ENCODE results near the gene IL1RAP. TPM values are rescaled to one million over a fixed set of nuclear protein-coding genes. Genes with fewer than 3 reads are reported as not detected.

The IL1RAP gene
- total RNA-seq, 2 experiments from 2014 or later = 13.7 to 14.7 TPM

DNA sequence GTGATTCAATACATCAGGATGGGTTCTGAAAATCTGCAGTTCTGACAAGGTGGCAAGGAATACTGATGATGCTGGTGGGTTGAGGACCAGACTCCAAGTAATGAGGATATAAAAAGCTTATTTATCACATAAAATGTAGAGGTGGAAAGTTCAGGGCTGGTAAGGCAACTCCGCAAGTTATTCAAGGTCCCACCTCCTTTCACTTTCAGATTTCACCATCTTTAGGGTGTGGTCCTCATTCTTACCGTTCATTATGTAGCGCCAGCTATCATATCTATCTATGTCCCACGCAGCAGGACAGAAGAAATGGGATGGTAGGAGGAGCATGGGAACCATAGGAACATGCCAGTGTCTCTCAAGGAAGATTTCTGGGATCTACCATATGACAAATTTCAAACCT lies 80.3 kb downstream of the IL1RAP start:
- TF ChIP-seq, protein P1, sequence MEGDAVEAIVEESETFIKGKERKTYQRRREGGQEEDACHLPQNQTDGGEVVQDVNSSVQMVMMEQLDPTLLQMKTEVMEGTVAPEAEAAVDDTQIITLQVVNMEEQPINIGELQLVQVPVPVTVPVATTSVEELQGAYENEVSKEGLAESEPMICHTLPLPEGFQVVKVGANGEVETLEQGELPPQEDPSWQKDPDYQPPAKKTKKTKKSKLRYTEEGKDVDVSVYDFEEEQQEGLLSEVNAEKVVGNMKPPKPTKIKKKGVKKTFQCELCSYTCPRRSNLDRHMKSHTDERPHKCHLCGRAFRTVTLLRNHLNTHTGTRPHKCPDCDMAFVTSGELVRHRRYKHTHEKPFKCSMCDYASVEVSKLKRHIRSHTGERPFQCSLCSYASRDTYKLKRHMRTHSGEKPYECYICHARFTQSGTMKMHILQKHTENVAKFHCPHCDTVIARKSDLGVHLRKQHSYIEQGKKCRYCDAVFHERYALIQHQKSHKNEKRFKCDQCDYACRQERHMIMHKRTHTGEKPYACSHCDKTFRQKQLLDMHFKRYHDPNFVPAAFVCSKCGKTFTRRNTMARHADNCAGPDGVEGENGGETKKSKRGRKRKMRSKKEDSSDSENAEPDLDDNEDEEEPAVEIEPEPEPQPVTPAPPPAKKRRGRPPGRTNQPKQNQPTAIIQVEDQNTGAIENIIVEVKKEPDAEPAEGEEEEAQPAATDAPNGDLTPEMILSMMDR (IDR thresholded peaks at IDR 0.05) = no peak

DNA sequence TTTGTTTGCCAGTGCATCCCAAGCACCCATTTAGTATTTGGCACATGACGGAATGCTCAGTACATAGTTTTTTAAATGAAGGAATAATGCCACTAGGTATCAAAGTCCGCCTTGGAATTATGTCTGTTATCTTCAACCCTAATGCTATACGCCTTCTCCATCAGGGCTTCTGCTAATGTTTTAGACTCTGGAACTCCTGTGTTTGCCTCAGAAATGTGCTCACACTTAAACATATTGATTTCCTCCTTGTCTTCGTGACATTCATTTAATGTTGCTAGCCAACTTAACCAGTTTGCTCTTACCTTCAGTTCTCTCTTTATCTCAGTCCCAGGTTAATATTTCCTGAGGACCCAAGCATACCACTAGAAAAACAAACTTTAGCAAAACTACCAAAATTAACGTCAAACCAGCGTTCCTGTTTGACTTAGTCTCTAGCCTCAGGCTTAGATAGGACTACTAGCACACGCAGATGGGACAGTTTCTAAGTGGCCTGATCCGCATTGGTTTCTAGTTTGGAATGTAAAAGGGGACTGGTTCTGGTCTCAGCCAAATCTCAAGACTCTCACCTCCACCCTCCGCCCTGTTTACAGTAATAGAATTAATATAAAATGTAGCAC lies 81.4 kb downstream of the IL1RAP start:
- H3K4me3 Mint-ChIP-seq = no peak overlapping the region
- Histone ChIP-seq H3K9me3 (ENCODE audit: control insufficient read depth in 1 of 2, insufficient read depth in 1 of 2, low read length in 2 of 2) (no peaks in the 10 kb centered on the region), H3K27ac (ENCODE audit: low read depth in 1 of 2, low read length in 2 of 2) (no peak overlapping the region), H3K36me3 (ENCODE audit: insufficient read depth, low read length) (no peaks in the 10 kb centered on the region), H3K27me3 (ENCODE audit: control insufficient read depth in 1 of 2, insufficient read depth in 2 of 2, low read length in 2 of 2) (no peaks in the 10 kb centered on the region), H3K4me1 (ENCODE audit: insufficient read depth, low read length) (no peaks in the 10 kb centered on the region), H3K4me3 (ENCODE audit: low read length) (no peak overlapping the region)
- ChIA-PET POLR2A (no interaction called here), CTCF (no interaction called here)
- TF ChIP-seq, protein P1 (IDR thresholded peaks at IDR 0.05) = no peak
- H3K4me1 Mint-ChIP-seq (ENCODE audit: low read depth) = no peaks in the 10 kb centered on the region
- H3K36me3 Mint-ChIP-seq (ENCODE audit: low read depth) = peaks cover 3% of the 10 kb centered on the region
- H3K27me3 Mint-ChIP-seq = no peaks in the 10 kb centered on the region
- no peak overlapping the region for H3K27ac Mint-ChIP-seq
- DNase-seq = no peak
- no peak for ATAC-seq (ENCODE audit: poor library complexity)
- no peaks in the 10 kb centered on the region for H3K9me3 Mint-ChIP-seq
- intact Hi-C loops (cut with DNase I, micrococcal nuclease) = no loop called here

More for the DNA sequence above, 80.3 kb downstream of the IL1RAP start:
- ATAC-seq (ENCODE audit: poor library complexity) = no peak
- H3K27me3 Mint-ChIP-seq = no peaks in the 10 kb centered on the region
- H3K36me3 Mint-ChIP-seq (ENCODE audit: low read depth) = no peaks in the 10 kb centered on the region
- intact Hi-C loops (cut with DNase I, micrococcal nuclease) = no loop called here
- H3K4me3 Mint-ChIP-seq = no peak overlapping the region
- Histone ChIP-seq H3K4me1 (ENCODE audit: insufficient read depth, low read length) (no peaks in the 10 kb centered on the region), H3K27me3 (ENCODE audit: control insufficient read depth in 1 of 2, insufficient read depth in 2 of 2, low read length in 2 of 2) (no peaks in the 10 kb centered on the region), H3K9me3 (ENCODE audit: control insufficient read depth in 1 of 2, insufficient read depth in 1 of 2, low read length in 2 of 2) (no peaks in the 10 kb centered on the region), H3K27ac (ENCODE audit: low read depth in 1 of 2, low read length in 2 of 2) (no peak overlapping the region), H3K4me3 (ENCODE audit: low read length) (peak overlapping the region; percentile 4), H3K36me3 (ENCODE audit: insufficient read depth, low read length) (no peaks in the 10 kb centered on the region)
- DNase-seq = no peak
- no peaks in the 10 kb centered on the region for H3K9me3 Mint-ChIP-seq
- ChIA-PET CTCF (no interaction called here), POLR2A (no interaction called here)
- H3K4me1 Mint-ChIP-seq (ENCODE audit: low read depth) = no peaks in the 10 kb centered on the region
- no peak overlapping the region for H3K27ac Mint-ChIP-seq

DNA sequence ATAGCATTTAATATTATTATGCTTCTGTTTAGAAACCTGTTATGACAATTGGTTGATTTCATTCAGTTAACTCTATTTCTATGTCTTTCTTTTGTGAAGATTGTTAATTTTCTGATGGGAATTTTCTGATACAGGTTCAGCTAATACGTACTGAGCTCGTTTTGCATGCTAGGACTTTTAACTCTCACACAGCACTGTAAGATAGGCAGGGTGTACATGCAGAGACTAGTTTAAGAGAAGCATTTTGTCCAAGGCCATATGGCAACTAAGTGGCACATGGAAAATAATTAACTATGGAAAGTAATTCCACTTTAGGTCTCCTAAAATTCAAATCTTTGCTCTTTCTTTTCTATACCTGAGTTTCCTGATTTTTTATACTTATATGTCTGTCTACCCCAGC lies 81.9 kb downstream of the IL1RAP start:
- Histone ChIP-seq H3K4me1 (ENCODE audit: insufficient read depth, low read length) (no peaks in the 10 kb centered on the region), H3K36me3 (ENCODE audit: insufficient read depth, low read length) (no peaks in the 10 kb centered on the region), H3K27me3 (ENCODE audit: control insufficient read depth in 1 of 2, insufficient read depth in 2 of 2, low read length in 2 of 2) (no peaks in the 10 kb centered on the region), H3K9me3 (ENCODE audit: control insufficient read depth in 1 of 2, insufficient read depth in 1 of 2, low read length in 2 of 2) (no peaks in the 10 kb centered on the region), H3K4me3 (ENCODE audit: low read length) (no peak overlapping the region), H3K27ac (ENCODE audit: low read depth in 1 of 2, low read length in 2 of 2) (no peak overlapping the region)
- TF ChIP-seq, protein P1 (IDR thresholded peaks at IDR 0.05) = no peak
- H3K36me3 Mint-ChIP-seq (ENCODE audit: low read depth) = peaks cover 6% of the 10 kb centered on the region
- H3K27me3 Mint-ChIP-seq = no peaks in the 10 kb centered on the region
- ChIA-PET POLR2A (no interaction called here), CTCF (no interaction called here)
- H3K27ac Mint-ChIP-seq = no peak overlapping the region
- no peak overlapping the region for H3K4me3 Mint-ChIP-seq
- H3K4me1 Mint-ChIP-seq (ENCODE audit: low read depth) = no peaks in the 10 kb centered on the region
- no peak for ATAC-seq (ENCODE audit: poor library complexity)
- intact Hi-C loops (cut with DNase I, micrococcal nuclease) = no loop called here
- no peaks in the 10 kb centered on the region for H3K9me3 Mint-ChIP-seq
- no peak for DNase-seq

Data from CD4-positive, alpha-beta T cell (primary cell).